A673 (cell line): ENCODE measurements around the gene NR1H2.

ENCODE experiments used
- CTCF ChIP-seq: fragments of 300-800, 200-600 bp; sonication (generic); conservative IDR thresholded peaks from 2 replicates; pipeline ENCODE4 v1.5.1; 2017; ENCODE audit warnings: low read depth, mild to moderate bottlenecking, antibody characterized with exemption, low read length, moderate library complexity, mixed read lengths
- EZH2 ChIP-seq: fragments of 200-600 bp; sonication (generic); IDR thresholded peaks from 2 replicates; pipeline ENCODE4 v1.6.1; 2017; ENCODE audit warnings: borderline replicate concordance, low read depth, mild to moderate bottlenecking, mixed read lengths, antibody characterized with exemption, low read length; ENCODE audit not compliant: poor library complexity, severe bottlenecking

DNA sequence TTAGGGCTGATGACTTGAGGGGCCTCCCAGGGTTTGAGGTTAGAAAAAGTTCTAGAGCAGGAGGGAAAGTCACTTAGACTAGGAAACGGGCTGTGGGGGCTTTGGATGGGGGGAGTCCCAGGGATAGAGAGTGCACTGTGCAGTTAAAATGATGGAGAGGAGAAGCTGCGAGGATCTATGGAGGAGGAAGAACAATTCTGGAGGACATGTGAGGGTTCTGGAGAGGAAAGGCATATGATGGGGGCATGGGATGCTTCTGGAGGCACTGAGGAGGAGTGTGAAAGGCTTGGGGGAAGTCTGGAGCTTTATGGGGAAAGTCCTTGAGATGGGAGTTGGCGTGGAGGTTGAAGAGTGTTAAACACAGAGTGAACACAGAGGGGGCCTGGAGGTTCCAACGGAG, 49.2 kb upstream of the NR1H2 start:
- TF ChIP-seq CTCF: no peak
- TF ChIP-seq EZH2: no peak
